BJ (cell line): ENCODE data around the gene RRP15. TPM values are rescaled to one million over a fixed set of nuclear protein-coding genes. Genes with fewer than 3 reads are reported as not detected.

Source experiments
- CTCF ChIA-PET: fragments of 350-600 bp; formaldehyde crosslinking; extraction: SDS; loops from one replicate; lab custom pipeline; 2021; ENCODE audit warnings: antibody characterized with exemption, inconsistent platforms; lab: Yijun Ruan, JAX
- POLR2A ChIA-PET: fragments of 300-600 bp; sonication (Branson Sonifier 250); formaldehyde crosslinking; extraction: SDS; loops from one replicate; lab custom pipeline; 2021; ENCODE audit warnings: antibody characterized with exemption; lab: Charles Lee
- DNase-seq: peaks from one replicate; pipeline ENCODE4 v3.0.0-alpha.2; 2011; ENCODE audit warnings: low read depth
- H3K27me3 ChIP-seq: 2 replicates; pipeline ENCODE4 v1.6.0; 2011; ENCODE audit warnings: low read length; ENCODE audit not compliant: control insufficient read depth, insufficient read depth
- H3K36me3 ChIP-seq: 2 replicates; pipeline ENCODE4 v1.5.1; 2011; ENCODE audit warnings: low read length; ENCODE audit not compliant: control insufficient read depth, insufficient read depth
- H3K4me3 ChIP-seq: 2 replicates; pipeline ENCODE4 v1.5.1; 2011; ENCODE audit warnings: low read depth, mild to moderate bottlenecking, control low read depth, low read length
- polyA plus RNA-seq: library from polyadenylated mRNA; depleted of rRNA; stranded (reverse); fragments of >200 nt; gene quantifications from 2 replicates; pipeline ENCODE4 v1.2.3, GENCODE V29; 2011
- TF ChIP-seq, protein P1 (sequence below): IDR thresholded peaks from 2 replicates; pipeline ENCODE4 v1.5.1; 2011; ENCODE audit warnings: low read depth, mild to moderate bottlenecking, control low read depth, inconsistent platforms, low read length, moderate library complexity; ENCODE audit not compliant: insufficient read depth

The RRP15 gene
- polyA plus RNA-seq, 1 experiment, result 0.88 TPM

DNA sequence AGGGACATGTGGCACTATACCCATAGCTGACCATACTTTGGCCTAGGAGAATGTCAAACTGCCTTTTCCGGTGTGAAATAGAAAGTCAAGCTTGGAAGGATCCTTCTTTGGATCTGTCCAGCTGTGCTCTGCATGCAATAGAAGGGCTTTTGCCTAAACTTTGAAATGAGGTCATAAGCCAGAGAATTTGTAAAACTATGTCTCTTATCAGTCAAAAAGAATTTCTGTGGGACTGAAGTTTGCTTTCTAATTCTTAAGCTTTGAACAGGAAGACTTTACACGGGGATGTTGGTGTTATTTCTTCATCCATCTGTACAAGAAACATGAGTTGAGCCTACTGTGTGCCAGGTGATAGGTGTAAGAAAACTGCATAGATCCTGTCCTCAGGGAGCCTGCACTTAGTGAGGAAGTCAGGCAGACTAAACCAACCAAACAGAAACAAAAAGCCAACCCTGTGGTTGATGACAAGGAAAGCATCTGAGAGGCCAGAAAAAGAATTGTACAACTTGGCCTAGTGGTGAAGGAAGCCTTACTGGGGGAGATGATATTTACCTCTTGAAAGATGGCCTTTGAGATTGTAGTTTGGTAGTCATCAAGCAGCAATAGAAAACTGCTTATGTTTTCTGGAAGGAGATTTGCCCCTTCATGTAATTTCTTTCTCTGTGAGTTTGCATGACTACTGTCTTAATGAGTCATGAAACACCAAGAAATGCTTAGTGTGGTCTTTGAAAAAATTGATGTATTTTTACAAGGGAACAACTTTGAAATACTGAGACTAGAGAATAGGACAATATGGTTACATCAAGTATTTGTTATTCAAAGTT is 84.8 kb downstream of the RRP15 start:
- DNase-seq, result no peak

DNA sequence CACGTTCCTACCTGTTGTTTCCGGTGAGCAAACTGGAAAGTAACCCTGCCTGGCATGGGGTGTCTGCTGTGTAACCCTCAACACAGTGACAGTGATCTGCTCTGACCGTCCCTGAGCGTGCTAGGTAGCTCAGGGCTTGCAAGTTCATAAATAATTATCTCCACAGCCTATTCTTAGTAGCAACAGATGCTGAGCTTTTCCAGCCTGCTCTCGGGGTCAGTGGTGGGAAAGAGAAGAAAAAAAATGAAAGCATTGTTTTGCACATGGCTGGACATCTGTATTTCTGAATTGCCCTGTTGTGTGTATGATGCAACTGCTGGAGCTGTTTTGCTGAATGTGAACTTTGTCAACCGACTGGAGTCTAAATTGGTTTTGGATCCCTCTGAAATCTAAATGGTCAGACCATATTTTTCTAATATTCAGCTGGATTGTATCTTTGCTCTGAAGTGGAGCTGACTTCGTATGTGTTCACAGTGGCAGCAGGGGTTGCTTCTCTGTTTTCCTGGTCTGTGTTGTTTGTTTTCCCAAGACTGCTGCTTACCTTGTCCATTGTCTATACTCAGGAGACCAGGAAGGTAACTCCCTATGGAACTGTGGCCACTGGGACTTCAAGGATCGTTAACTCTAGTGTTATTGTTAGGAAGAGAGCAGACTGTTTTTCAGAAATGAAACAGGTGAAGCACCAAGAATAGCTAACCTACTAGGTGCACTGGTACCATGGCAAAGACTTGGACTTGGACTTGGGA is 87.0 kb downstream of the RRP15 start:
- TF ChIP-seq, protein P1, sequence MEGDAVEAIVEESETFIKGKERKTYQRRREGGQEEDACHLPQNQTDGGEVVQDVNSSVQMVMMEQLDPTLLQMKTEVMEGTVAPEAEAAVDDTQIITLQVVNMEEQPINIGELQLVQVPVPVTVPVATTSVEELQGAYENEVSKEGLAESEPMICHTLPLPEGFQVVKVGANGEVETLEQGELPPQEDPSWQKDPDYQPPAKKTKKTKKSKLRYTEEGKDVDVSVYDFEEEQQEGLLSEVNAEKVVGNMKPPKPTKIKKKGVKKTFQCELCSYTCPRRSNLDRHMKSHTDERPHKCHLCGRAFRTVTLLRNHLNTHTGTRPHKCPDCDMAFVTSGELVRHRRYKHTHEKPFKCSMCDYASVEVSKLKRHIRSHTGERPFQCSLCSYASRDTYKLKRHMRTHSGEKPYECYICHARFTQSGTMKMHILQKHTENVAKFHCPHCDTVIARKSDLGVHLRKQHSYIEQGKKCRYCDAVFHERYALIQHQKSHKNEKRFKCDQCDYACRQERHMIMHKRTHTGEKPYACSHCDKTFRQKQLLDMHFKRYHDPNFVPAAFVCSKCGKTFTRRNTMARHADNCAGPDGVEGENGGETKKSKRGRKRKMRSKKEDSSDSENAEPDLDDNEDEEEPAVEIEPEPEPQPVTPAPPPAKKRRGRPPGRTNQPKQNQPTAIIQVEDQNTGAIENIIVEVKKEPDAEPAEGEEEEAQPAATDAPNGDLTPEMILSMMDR, result no peak
- CTCF ChIA-PET, result interaction anchor here (0.6 to 1.1 kb wide), 3 partner anchors 39 to 1607 kb away, joined by 3 to 4 read pairs (median 4); no protein-coding TSS in a partner anchor
- no peak overlapping the region for H3K4me3 ChIP-seq
- DNase-seq, result peak; percentile 52
- no peaks in the 10 kb centered on the region; the same call in 1 of the 2 replicates for H3K36me3 ChIP-seq
- POLR2A ChIA-PET, result no interaction called here
- H3K27me3 ChIP-seq, result no peaks in the 10 kb centered on the region

More for the DNA sequence above, 84.8 kb downstream of the RRP15 start:
- POLR2A ChIA-PET, result no interaction called here
- no peaks in the 10 kb centered on the region for H3K27me3 ChIP-seq
- CTCF ChIA-PET, result interaction anchor here (1.6 to 1.7 kb wide), 2 partner anchors 8 to 31 kb away, joined by 5 read pairs; no protein-coding TSS in a partner anchor
- TF ChIP-seq, protein P1, result no peak
- H3K4me3 ChIP-seq, result no peak overlapping the region
- no peaks in the 10 kb centered on the region; the same call in 1 of the 2 replicates for H3K36me3 ChIP-seq

DNA sequence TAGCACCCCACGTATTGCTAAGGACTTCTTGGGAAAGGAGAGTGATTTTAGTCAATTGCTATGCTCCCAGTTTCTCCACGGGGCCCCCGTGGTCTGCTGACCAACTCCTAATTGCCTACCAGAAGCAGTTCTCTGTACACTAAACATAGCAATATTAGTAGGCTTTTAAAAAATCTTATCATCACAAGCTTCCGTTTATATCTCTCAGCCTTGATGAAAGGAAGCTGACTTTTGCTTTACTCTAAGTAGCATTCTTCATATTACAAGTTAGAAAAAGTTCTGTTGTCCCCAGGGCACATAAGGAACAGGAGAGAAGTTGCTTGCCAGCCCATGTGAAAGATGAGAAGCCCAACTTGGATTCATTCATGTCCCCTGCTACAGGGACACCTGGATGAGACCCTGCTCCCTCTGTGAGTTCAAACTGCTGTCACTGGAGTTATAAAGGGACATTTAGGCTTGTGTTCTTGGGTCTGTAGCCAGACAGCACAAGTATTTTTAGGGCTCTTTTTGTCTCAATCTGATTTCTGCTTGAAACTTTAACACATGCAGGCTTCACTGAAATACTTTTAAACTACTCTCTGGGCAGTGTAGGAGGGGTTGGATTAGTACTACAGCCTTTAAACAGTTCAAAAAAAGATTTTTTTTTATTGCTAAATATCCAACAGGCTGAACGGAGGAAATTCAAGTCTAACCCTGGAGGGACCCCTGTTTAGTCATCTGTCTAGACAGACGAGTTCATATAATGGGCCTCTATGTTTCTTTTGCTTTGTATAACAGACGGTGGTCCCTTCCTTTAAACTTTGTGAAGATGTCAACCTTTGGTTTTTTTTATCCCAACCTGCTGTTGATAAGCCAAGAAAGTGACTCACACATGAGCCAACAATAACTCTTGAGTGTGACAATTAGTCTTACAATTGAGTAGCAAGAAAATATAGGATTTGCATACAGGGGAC is 89.6 kb downstream of the RRP15 start:
- ChIA-PET POLR2A (no interaction called here), CTCF (no interaction called here)
- Histone ChIP-seq H3K36me3 (no peaks in the 10 kb centered on the region), H3K27me3 (no peaks in the 10 kb centered on the region), H3K4me3 (no peak overlapping the region)
- no peak for DNase-seq
- TF ChIP-seq, protein P1, result no peak

DNA sequence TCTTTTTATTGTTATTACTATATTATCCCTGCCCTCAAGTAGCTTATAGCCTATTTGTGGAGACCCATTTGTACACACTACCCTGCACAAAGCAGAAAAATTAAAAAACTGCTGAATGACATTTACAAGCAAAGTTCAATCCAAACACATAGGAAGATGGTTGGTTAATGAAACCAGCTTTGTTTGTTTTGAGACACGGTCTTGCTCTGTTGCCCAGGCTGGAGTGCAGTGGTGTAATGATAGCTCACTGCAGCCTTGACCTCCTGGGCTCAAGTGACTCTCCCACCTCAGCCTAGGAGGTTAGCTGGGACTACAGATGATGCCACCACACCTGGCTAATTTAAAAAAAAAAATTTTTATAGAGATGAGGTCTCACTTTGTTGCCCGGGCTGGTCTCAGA is 91.6 kb downstream of the RRP15 start:
- TF ChIP-seq, protein P1, result no peak
- DNase-seq, result no peak
- no peaks in the 10 kb centered on the region for H3K27me3 ChIP-seq
- no peak overlapping the region for H3K4me3 ChIP-seq
- no peaks in the 10 kb centered on the region for H3K36me3 ChIP-seq
- ChIA-PET POLR2A (interaction anchor here (0.6 to 0.8 kb wide), 2 partner anchors 103 to 147 kb away, joined by 3 to 4 read pairs; no protein-coding TSS in a partner anchor), CTCF (interaction anchor here (0.5 to 1.8 kb wide), 7 partner anchors 16 to 213 kb away, joined by 3 to 4 read pairs (median 3); no protein-coding TSS in a partner anchor)
